ENCODE measurements around the gene CAPN15.

CAPN15 gene

GRCh38 chr16:563072-563644 lies 35.6 kb downstream of the CAPN15 start:
- no peak for DNase-seq

GRCh38 chr16:564690-565418 lies 37.3 kb downstream of the CAPN15 start:
- no peak for DNase-seq

- DNase-seq = no peak
Observed at GRCh38 chr16:565419-566330, 38.2 kb downstream of the CAPN15 start.

GRCh38 chr16:566475-567372 lies 39.2 kb downstream of the CAPN15 start, which contains the start of gene NHLRC4:
NHLRC4 (plus strand) TSS chr16:567005; CDS start chr16:568048, 1,043 bp downstream.
- peak; percentile 51 for DNase-seq

GRCh38 chr16:567373-568256 lies 40.1 kb downstream of the CAPN15 start:
- DNase-seq = no peak

GRCh38 chr16:568401-569258 lies 41.1 kb downstream of the CAPN15 start:
- no peak for DNase-seq

GRCh38 chr16:569445-570254 lies 42.1 kb downstream of the CAPN15 start, which contains the start of gene PIGQ:
PIGQ (plus strand) TSS chr16:569968; CDS start chr16:574075, 4,107 bp downstream.
- DNase-seq = peak; percentile 50 to 74

- no peak for DNase-seq
Observed at GRCh38 chr16:572865-573650, 45.5 kb downstream of the CAPN15 start.

- no peak for DNase-seq
Observed at GRCh38 chr16:574021-574760, 46.7 kb downstream of the CAPN15 start.

GRCh38 chr16:575354-576196 lies 48.1 kb downstream of the CAPN15 start:
- no peak for DNase-seq

GRCh38 chr16:576197-576822 lies 48.8 kb downstream of the CAPN15 start:
- no peak for DNase-seq

- no peak for DNase-seq
Observed at GRCh38 chr16:576823-577201, 49.3 kb downstream of the CAPN15 start.

- no peak for DNase-seq
Observed at GRCh38 chr16:577796-578195, 50.3 kb downstream of the CAPN15 start.

GRCh38 chr16:578232-578869 lies 50.8 kb downstream of the CAPN15 start:
- DNase-seq = no peak

- DNase-seq = peak; percentile 72 to 73
Observed at GRCh38 chr16:578870-579405, 51.4 kb downstream of the CAPN15 start.

All from CD4-positive, alpha-beta T cell treated with Interleukin-4 for 1 hour (primary cell).